ENCODE measurements around the gene LIPF.

DNA sequence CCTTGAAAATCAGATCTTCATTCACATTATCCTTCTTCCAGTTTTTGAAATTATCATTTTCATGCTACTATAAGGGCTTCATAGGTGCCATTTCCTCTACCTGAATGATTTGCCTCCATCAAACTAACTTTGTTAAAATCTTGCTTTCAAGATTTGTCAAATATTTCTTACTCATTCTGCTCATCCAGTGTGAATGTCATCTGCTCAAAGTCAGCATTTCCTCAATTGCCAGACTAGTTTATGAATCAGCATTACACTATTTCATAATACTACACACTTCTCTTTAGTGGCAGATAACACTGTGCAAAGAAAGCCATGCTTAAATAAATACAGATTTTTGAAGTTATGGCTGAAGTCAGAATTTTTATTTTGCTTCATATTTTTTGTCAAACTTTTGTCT is 21.3 kb upstream of the LIPF start:
- TF ChIP-seq ARNTL (CRISPR knock-in tag; IDR thresholded peaks at IDR 0.05; ENCODE audit: borderline replicate concordance, low read depth) (no peak), ZFP3 (CRISPR knock-in tag; IDR thresholded peaks at IDR 0.05) (no peak), CSRNP3 (CRISPR knock-in tag; IDR thresholded peaks at IDR 0.05) (no peak), TSHZ2 (CRISPR knock-in tag; IDR thresholded peaks at IDR 0.05) (no peak), ZNF70 (CRISPR knock-in tag; IDR thresholded peaks at IDR 0.05) (no peak), CREB5 (CRISPR knock-in tag; IDR thresholded peaks at IDR 0.05; ENCODE audit: low read depth) (no peak), PATZ1 (CRISPR knock-in tag; IDR thresholded peaks at IDR 0.05; ENCODE audit: borderline replicate concordance) (no peak), OSR1 (CRISPR knock-in tag; IDR thresholded peaks at IDR 0.05) (no peak)
